ENCODE measurements around the gene ZNHIT6.

The ZNHIT6 gene

GRCh38 chr1:85623061-85623471, 85.2 kb downstream of the ZNHIT6 start:
- Histone ChIP-seq H3K4me2 (ENCODE audit: low read length) (no peak overlapping the region), H3K9me2 (ENCODE audit: low read depth, low read length) (no peaks in the 10 kb centered on the region), H3K4me1 (ENCODE audit: insufficient read depth, low read length, severe bottlenecking) (no peaks in the 10 kb centered on the region), H3K27me3 (ENCODE audit: insufficient read depth, low read length) (no peaks in the 10 kb centered on the region), H3K9ac (ENCODE audit: low read length) (no peak overlapping the region), H3F3A (ENCODE audit: insufficient read depth, low read length) (no peaks in the 10 kb centered on the region), H3K9me3 (ENCODE audit: low read length) (peaks cover 3% of the 10 kb centered on the region; the same call in 1 of the 2 replicates), H3K4me3 (ENCODE audit: low read depth, low read length, poor library complexity, severe bottlenecking) (no peak overlapping the region), H3K36me3 (ENCODE audit: insufficient read depth, low read length) (no peaks in the 10 kb centered on the region; the same call in 1 of the 2 replicates), H2AFZ (ENCODE audit: low read length) (no peak overlapping the region), H4K20me1 (ENCODE audit: insufficient read depth, low read length) (no peaks in the 10 kb centered on the region), H3K27ac (ENCODE audit: low read depth, low read length, poor library complexity, severe bottlenecking) (no peak overlapping the region), H3K79me2 (ENCODE audit: insufficient read depth, low read length) (no peaks in the 10 kb centered on the region)
- no peak for TF ChIP-seq CTCF (IDR thresholded peaks at IDR 0.05; ENCODE audit: low read length)

GRCh38 chr1:85621430-85621829, 86.8 kb downstream of the ZNHIT6 start:
- Histone ChIP-seq H4K20me1 (ENCODE audit: insufficient read depth, low read length) (no peaks in the 10 kb centered on the region), H3K79me2 (ENCODE audit: insufficient read depth, low read length) (no peaks in the 10 kb centered on the region), H3F3A (ENCODE audit: insufficient read depth, low read length) (no peaks in the 10 kb centered on the region), H3K4me3 (ENCODE audit: low read depth, low read length, poor library complexity, severe bottlenecking) (no peak overlapping the region), H3K4me2 (ENCODE audit: low read length) (no peak overlapping the region), H3K27ac (ENCODE audit: low read depth, low read length, poor library complexity, severe bottlenecking) (no peak overlapping the region), H3K27me3 (ENCODE audit: insufficient read depth, low read length) (no peaks in the 10 kb centered on the region), H3K9me2 (ENCODE audit: low read depth, low read length) (no peaks in the 10 kb centered on the region), H2AFZ (ENCODE audit: low read length) (no peak overlapping the region), H3K9ac (ENCODE audit: low read length) (no peak overlapping the region), H3K4me1 (ENCODE audit: insufficient read depth, low read length, severe bottlenecking) (no peaks in the 10 kb centered on the region), H3K36me3 (ENCODE audit: insufficient read depth, low read length) (no peaks in the 10 kb centered on the region; the same call in 1 of the 2 replicates), H3K9me3 (ENCODE audit: low read length) (peaks cover 3% of the 10 kb centered on the region; the same call in 1 of the 2 replicates)
- TF ChIP-seq EZH2 (IDR thresholded peaks at IDR 0.05; ENCODE audit: borderline replicate concordance, low read length) (no peak), CTCF (IDR thresholded peaks at IDR 0.05; ENCODE audit: low read length) (no peak)

- no peak overlapping the region for H3K4me2 ChIP-seq (ENCODE audit: low read length)
- H3K36me3 ChIP-seq (ENCODE audit: insufficient read depth, low read length), result no peaks in the 10 kb centered on the region
- H3K27me3 ChIP-seq (ENCODE audit: insufficient read depth, low read length), result no peaks in the 10 kb centered on the region
- peaks cover 3% of the 10 kb centered on the region; the same call in 1 of the 2 replicates for H3K9me3 ChIP-seq (ENCODE audit: low read length)
- no peaks in the 10 kb centered on the region for H3F3A ChIP-seq (ENCODE audit: insufficient read depth, low read length)
- H2AFZ ChIP-seq (ENCODE audit: low read length), result no peak overlapping the region
- H3K9ac ChIP-seq (ENCODE audit: low read length), result no peak overlapping the region
- no peak for TF ChIP-seq CTCF (IDR thresholded peaks at IDR 0.05; ENCODE audit: low read length)
- no peaks in the 10 kb centered on the region for H3K9me2 ChIP-seq (ENCODE audit: low read depth, low read length)
- H4K20me1 ChIP-seq (ENCODE audit: insufficient read depth, low read length), result no peaks in the 10 kb centered on the region
- no peak overlapping the region for H3K4me3 ChIP-seq (ENCODE audit: low read depth, low read length, poor library complexity, severe bottlenecking)
- H3K4me1 ChIP-seq (ENCODE audit: insufficient read depth, low read length, severe bottlenecking), result no peaks in the 10 kb centered on the region
- H3K79me2 ChIP-seq (ENCODE audit: insufficient read depth, low read length), result no peaks in the 10 kb centered on the region
- no peak overlapping the region for H3K27ac ChIP-seq (ENCODE audit: low read depth, low read length, poor library complexity, severe bottlenecking)
These were observed 90.6 kb downstream of the ZNHIT6 start for GRCh38 chr1:85617633-85618100.

All from OCI-LY1 (cell line).